ENCODE results near the gene IL21.

IL21 gene

DNA sequence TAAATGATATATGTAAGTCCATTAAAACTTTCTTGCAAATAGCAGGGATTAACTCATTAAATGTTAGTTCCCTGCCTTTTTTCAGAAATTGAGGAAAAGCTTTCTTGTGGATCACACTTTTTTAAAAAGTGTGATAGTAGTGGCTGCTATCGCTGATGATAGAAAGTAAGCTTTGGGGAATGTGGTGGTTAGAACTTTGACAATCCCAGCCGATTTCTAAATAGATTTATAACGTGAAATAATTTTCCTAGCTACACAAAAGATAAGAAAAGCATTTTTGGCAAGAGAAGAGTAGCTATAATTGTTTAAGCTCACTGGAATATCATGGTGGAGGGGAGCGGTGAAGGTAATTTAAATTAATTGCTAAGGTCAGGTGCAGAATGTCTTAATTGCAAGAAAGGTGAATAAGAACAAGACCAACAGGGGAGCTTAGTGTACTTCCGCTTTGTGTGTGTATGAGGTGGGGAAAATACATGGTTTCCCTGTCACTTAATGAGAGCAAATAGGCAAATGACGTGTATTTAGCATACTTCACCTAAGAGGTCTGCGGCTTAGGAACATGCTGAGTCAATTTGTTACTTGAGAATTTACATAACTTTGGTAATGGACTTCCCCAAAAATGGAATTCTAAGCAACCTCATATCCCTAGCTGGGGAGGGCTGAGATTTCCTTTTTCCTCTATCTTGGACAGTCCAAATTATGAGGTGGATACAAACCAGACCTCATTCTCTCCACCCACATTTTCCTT lies 11.7 kb upstream of the IL21 start:
- no peak for DNase-seq

DNA sequence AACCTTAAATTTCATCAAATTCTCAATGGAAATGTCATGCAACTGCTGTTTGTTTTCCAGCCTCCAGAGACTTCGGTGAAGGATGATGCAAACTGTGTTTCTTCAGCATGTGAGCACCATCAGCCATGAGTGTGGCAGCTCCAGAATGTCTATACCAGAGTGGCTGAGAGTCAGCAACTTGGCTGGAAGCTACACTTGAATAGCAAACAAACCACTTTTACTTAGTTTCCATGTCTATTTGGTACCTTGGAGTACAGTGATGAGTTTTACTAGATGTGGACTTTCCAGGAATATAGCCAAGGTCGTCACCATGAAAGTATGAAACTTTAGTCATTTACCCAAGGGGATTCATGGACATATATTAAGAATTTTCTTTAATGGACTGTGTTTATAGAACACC lies 4.3 kb upstream of the IL21 start:
- no peak for DNase-seq

DNA sequence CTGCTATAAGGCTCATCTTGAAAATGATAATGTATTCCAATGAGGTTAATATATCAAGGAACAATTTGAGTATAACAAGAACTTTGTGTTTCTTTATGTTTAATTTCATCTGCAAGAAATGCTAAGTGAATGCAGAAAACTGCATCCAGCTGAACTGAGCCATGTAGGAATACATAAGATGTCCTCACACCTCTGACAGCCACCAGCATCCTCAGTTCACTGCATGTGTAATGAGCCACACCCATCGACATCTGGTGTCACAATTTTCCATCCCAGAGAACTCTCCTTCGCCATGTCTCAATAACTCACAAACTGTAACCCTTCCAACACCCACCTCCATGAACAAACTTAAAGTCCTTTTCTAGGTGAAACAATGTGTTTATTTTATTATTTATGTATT lies 3.3 kb upstream of the IL21 start:
- no peak for DNase-seq

DNA sequence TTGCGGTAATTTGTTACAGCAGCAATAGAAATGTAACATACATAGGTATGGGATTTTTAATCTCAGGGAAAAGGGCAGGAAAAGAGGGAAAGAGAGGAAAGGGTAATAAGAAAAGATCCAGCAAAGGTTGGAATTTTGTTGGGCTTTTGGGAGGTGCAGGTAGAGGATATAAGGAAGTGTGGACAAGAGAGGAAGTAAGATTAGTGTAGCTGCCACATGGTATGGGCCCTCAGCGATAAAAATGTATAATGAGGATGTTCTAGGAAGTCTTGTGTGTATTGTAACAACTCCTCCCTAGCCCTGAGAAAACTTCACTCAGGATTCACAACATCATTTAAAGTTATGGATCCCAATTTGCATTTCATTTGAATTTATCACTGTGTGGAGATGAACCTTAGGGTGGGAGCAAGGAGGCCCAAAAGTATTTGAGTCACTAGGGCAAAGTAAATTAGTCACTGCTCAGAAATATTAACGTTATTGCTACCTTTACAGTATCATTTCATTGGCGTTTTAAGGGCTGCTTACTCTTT lies 2.8 kb upstream of the IL21 start:
- no peak for DNase-seq

DNA sequence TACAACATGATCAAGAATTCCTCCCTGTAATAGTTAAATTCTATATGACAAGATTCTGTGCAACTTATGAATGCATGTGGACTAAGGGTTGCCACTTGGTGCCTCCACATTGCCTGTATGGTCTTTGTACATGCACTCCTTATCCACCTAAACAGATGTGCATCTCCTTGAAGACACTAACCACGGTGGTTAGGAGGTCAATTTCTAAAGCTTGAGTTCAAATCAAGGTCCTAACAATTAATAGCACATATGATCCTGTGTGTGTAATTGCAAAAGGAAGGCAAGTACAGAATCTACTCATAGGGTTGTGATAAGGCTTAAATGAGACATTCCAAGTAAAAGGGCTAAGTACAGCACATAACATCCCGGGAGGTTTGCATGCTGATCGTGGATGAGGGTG lies 1.5 kb upstream of the IL21 start:
- no peak for DNase-seq

DNA sequence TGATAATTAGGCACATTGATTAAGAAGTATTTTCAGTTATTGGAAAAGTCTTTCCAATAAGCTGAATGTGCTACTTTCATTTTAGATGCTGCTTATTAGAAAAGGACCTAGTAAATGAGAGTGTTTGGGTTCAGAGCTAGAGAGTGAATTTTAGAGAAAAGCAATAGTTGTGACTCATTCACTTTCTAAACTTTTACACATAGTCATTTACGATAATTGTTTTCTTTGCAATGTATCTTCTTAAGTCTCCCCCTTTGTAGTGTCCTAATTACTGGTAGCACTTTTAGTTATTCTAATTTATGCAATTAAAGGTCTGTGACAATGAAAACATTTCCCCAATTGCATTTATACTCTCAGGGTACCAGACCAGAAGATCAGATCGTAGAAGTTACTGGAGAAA lies 1.3 kb downstream of the IL21 start:
- DNase-seq: no peak

DNA sequence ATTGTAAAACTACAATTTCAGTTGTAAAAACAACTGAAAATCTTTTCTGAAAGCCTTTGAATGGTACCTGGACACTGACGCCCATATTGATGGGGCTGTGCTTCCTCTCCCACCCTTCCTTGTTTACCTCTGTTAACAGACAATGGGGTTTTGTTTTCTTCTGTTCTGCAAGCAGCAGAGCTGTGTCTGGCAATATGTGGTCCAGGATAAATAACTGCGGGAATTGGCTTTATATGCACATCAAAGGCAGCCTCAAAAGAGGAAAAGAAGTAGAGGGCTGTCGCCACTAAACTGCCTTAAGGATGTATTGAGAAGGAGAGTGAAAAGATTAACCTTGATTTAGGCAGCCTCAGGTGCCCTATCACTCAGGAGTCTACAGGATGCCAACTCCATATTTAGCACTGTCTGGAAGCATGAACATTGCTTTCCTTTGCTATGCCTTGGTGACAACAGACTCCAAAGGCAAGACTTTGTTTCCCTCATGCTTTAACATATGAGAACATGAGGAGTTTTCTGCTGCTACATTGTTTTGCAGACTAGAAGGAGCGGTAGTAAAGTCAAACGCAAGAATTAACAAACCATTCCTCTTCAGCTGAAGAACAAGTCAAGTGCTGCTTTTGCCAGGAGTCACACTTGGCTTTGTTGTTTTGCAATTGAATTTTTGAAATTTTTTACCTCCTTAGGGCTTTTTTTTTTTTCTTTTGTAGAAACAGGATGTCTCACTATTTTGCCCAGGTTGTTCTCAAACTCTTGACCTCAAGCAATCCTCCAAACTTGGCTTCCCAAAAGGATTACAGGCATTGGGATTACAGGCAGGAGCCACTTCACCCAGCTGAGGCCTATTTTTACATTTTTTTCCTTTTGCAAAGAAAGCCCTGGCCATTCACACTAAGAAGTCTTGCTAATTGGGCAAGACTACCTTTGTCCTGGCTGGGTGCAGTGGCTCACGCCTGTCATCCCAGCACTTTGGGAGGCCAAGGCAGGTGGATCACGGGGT lies 3.0 kb downstream of the IL21 start:
- DNase-seq: no peak

DNA sequence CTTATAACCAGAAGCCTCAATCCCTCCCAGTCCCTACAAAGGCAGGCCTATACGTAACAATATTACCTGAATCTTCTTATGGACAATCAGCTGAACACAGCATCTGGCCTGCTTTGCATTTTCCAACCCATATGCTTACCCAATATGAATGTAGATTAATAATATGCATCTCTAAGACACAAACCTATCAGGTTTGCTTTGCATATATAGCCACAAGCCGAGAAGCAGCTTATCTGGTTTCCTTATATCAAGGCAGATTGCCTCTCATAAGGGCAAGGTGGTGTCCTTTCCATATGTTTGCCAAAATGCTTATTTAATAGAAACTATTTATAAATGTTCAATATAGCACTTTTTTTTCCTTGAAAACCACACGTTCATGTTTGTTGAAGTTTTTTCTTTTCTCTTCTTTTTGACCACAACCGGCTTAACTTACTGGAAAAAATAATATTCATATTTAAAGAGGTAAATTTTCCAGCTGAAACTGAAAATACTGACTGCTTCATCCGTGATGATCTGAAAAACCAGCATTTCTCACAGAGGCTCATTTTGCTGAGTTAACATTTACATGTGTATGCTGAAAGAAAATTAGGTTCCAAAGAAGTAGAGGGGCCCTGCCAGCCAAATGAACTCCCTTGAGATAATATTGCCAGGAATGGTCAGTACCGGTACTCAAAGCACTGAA lies 3.8 kb downstream of the IL21 start:
- DNase-seq: no peak

DNA sequence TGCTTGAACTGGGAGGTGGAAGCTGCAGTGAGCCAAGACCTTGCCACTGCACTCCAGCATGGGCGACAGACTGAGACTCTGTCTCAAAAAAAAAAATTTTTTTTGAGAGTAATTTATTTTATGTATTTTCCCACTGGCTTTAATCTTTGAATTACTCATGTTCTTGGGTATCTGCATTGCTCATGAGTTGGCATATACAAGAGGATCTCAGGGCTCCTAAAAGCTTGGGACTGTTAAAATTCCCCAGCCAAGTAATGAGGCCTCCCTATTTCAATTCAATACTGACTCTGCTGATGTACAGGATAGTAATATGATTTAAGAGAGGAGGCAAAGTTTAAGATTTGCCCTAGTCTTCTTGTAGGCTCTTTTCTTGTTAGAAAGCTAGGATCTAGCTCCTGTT lies 6.2 kb downstream of the IL21 start:
- no peak for DNase-seq

DNA sequence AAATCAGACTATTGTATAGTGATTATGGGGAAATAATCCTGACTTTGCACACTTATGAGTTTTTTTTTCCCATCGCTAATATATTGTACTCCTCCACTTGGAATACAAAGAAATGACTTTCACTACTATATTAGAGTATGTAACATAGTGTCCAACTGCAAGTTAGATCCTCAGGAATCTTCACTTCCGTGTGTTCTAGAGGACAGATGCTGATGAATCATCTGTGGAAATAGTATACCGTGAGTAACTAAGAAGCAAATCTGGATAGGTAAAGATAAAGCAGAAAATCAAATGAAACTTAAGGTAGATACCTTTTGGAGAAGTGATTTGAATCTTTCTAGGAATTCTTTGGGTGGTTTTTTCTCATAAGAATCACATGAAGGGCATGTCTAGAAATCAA lies 8.3 kb downstream of the IL21 start:
- DNase-seq: no peak

DNA sequence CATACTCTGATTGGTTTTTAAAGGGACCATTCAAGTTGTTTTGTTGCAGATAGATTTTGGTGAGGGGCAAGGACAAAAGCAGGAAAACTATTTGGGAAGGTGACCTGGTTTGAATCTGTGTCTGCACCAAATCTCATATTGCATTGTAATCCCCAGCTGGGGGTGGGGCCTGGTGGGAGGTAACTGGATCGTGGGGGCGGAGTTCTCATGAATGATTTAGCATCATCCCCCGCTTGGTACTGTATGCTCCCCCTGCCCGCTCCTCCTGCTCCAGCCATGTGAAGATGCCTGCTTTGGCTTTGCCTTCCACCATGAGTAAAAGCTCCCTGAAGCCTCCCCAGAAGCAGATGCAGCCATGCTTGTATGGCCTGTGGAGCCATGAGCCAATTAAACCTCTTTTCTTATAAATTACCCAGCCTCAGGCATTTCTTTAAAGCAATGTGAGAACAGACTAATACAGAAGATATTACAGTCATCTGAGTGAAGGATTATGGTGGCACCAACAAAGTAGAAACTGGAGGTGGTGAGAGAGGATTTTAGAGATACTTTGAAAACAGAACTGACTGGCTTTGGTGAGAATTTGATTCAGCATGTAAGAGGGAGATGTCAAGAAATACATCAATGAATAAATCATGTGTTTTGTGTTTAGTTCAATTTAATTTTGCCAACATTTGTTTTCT lies 14.4 kb downstream of the IL21 start:
- no peak for DNase-seq

DNA sequence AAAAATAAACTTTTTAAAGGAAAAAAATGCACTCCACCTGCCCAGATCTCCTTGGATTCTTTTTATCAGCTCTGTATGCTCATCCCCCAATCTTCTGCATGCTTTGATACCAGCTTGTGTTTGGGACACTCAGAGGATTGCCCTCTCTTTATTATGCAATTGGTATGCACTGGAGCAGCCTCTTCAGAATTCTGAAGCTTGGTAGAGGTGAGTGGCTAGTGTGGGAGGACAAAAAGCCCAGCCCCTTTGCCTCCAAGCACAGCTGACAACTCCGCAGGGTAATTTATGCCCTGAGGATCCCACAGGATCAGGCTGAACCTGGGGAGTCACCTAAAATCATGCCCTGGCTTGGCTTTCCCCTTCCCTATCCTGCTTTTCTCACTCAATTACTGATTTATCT lies 16.7 kb downstream of the IL21 start:
- DNase-seq: no peak

DNA sequence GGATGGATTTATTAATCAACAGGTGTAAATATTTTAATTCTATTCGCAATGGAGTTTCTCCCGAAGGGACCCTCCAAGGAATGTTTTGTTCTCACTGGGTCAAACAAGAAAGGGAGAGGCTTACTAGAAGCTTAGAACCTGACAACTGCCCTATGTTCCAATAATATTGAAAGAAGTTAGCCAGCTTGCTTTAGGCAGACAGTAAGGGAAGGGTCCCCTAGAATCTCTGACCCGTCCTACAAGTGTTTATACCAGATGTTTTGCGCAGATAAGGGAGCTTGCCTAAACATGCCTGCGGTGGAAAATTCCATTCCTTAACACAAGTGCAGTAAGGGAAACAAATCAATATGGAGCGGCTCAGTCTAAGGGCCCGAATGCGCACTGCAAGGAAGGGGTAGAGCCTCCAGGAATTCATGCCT lies 17.7 kb downstream of the IL21 start:
- no peak for DNase-seq

DNA sequence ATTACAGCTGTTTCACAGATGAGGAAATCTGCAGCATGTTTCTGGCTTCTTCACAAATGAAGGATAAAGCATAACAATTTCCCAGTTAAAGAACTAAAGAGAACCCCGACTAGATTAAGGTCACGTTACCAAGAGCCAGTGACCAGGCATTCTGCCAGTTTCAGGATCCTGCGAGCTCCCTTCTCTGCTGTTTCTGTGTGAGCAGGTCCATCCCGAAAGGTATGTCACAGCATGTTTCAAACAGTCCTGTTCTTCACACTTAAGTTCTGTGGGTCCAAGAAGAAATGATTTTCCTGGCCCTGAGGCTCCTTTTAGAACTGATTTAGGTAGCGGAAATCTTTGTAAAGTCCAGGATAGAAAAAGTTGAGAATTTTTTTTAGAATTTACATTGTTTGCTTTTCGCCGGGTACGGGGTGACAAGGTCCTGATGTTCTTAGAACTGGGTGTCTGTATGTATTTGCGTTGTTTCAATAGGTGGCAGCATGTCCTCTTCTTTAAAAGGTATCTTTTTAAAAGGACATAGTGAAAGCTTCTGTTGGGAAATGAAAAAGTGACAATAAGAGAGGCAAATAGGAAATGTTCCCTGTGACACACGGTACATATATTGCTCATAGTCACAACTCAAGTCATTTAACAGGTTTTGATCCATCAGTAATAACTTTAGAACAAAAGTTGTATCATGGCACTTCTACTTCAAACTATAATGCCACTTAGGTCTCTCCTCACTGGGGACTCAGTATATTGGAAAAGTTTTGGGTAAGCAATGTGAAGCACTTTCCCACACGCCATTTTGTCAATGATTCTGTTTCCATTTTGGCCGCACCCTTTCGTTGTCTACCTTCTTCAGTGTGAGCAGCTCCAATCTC lies 18.4 kb downstream of the IL21 start:
- DNase-seq: no peak

DNA sequence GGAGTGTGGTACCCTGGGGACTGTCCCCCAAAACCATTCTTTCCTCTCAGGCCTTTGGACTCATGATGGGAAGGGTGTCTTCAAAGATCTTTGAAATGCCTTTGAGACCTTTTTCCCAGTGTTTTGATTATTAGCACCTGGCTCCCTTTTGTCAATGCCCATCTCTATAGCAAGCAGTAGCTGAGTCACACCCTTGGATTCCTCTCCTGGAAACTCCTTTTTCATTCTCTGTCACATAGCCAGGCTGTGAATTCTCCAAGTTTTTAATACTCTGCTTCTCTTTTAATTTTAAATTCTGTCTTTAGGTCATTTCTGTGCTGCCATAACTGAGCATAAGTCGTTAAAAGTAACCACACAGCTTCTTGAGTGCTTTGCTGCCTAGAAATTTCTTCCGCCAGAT lies 29.7 kb downstream of the IL21 start:
- no peak for DNase-seq

DNA sequence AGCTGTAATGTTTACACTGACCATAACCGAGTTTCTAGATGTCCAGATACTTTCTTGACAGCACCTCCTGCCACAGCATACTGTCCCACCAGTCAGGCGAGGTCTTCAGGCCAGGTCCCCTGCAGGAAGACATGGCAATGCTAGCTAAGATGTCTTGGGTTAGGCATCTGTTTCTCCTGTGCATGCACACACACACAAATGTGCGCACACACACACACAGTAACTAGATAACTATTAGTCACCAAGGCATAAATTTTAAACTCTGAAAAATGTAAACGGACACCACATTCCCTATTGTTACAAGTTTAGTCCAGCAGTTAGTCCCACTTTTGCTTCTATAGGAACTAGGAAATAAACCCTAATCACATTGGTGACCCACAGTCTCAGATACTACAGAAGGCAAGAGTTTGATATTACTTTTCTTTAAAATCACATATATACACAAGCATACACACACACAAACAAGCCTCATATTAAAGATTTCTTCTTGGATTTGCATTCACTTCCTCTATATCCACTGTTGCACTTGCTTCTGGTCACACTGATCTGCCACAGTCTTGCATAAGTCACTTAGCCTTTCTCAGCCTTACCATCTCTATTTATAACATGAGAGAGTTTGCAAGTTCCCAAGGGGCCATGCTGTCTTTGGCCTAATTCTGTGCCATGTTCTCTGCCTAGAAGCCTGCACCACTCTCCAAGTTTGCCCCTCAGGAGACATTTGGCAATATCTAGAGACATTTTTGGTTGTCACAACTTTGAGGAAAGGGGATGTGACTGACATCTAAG lies 32.2 kb downstream of the IL21 start:
- no peak for DNase-seq

DNA sequence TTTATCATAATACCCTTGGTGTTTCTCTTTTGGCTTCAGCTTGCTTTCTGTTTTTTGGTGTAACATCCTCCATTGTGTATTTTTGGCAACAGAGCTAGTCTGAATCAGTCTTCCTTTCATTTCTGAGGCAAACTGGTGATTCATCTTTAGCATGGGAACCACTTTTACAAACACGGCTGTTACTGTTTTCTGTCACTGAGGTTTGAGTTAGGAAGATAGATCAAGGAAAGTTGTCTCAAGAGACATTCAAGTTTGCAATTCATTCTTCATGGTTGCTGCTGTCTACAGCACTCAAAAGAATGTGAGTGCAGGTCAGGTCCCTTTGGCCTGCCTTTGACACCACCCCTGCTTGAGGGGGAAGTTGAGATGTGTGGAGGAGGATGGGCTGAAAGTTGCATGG lies 36.3 kb downstream of the IL21 start:
- no peak for DNase-seq

DNA sequence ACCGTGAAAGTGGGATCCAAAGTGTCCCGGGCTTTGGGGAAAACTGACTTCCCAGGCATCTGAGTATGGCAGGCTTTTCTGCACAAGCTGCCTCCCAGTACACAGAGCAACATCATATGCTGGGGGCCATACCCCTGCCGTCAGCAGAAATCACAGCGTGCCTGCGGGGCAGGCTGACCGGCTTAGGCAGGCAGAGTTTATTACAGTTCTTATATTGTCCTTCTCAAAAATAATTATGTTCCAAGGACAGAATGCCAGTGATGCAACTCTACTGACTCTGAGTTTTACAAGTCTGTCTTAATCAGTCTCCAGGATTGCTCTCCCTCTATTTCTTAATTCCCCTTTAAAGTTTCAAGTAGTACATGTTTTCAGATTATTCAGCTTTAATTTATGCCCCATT lies 37.0 kb downstream of the IL21 start:
- no peak for DNase-seq

DNA sequence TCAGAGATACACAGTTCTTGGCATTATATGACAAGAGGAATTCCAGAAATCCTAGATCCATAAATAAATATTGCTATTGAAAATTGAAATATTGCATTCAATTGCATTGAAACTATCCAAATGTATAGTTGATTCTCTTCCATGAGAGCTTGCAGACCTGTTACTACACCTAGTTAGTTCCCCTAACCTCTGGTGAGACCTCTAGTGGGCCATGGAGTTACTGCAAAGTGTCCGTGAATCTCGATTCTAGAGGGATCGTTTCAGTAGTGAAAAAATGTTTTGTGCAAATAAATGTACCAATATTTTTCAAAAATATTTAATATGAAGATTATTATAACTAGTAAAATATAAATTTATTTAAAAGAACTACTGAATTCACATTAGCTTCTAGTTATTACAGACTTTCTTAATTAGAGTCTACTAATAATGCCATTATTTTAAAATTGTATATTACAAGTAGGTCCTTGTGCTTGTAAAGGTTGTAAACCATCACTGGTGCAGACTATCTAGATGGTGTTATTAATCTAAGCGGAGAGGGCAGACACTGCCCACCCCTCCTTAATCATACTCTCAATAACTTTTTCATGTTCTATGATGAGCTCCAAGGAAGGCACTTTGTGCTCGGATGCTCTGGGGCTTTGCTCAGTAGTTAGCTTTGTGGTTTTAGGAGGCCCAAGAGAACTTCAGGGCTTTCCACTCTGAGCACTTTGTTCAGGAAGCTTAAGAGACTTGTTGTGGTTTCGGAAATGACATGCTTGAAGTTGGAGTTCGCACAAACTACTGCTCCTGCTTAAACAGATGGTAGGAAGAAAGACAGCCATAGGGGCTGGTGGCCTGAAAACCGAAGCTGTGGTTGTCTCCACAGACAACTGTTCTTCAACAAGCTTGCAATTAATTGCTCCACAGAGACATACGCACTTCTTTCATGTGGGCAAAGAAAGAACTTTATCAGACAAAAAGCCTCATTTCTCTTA lies 42.8 kb downstream of the IL21 start:
- DNase-seq: peak; percentile 86

DNA sequence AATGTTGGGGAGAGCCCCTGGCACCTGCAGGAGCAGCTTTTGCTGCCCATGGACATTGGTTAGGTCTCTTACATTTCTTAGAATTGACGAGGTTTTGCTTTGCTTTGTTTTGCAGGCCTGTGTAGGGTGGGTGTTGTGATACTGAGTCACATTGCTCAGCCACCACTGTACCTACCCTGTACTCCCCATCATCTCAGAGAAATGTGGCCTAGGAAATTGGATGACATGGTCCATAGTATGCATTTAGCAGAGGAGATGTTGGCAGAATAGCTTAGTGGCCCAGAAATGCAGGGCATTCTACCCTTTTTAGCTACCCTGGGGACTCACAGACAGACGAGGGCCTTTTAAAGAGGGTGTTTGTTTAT lies 43.7 kb downstream of the IL21 start:
- DNase-seq: no peak
